Keratinocyte (primary cell): ENCODE results near the gene EME2. TPM values are rescaled to one million over a fixed set of nuclear protein-coding genes. Genes with fewer than 3 reads are reported as not detected.

Experiments
- DNase-seq: peaks from one replicate; pipeline ENCODE4 v3.0.0-alpha.2; 2011; ENCODE audit warnings: low read depth, missing footprints, low spot score
- FAIRE-seq: peaks from 2 replicates; lab custom pipeline; 2011; peaks lifted over from hg19 to GRCh38; lab: Jason Lieb, UNC
- H2AFZ ChIP-seq: 2 replicates; pipeline ENCODE4 v1.6.0; 2012; ENCODE audit warnings: low read length, control low read depth, inconsistent platforms; ENCODE audit not compliant: control insufficient read depth
- H3K27ac ChIP-seq: 2 replicates; pipeline ENCODE4 v1.5.1; 2011; ENCODE audit warnings: low read length; ENCODE audit not compliant: control insufficient read depth, insufficient read depth
- H3K27me3 ChIP-seq: 3 replicates; pipeline ENCODE4 v1.6.0; 2011; ENCODE audit warnings: low read length; ENCODE audit not compliant: control insufficient read depth, insufficient read depth; ENCODE audit errors: extremely low read depth
- H3K36me3 ChIP-seq, 2 experiments: 2 replicates in 1 of 2; 3 replicates in 1 of 2; pipeline ENCODE4 v1.5.1; 2011; ENCODE audit warnings: low read length in 2 of 2, mild to moderate bottlenecking in 1 of 2; ENCODE audit not compliant: control insufficient read depth in 2 of 2, insufficient read depth in 2 of 2; ENCODE audit errors: extremely low read depth in 1 of 2
- H3K4me1 ChIP-seq: 3 replicates; pipeline ENCODE4 v1.5.1; 2011; ENCODE audit warnings: low read length; ENCODE audit not compliant: control insufficient read depth, insufficient read depth; ENCODE audit errors: extremely low read depth
- H3K4me2 ChIP-seq: 3 replicates; pipeline ENCODE4 v1.6.0; 2011; ENCODE audit warnings: low read depth, low read length; ENCODE audit not compliant: control insufficient read depth, insufficient read depth; ENCODE audit errors: extremely low read depth
- H3K4me3 ChIP-seq, 3 experiments: fragments of 200-600 bp in 1 of 3; sonication (generic) in 1 of 3; 2 replicates in 2 of 3; 3 replicates in 1 of 3; pipeline ENCODE4 v1.5.1; 2011 to 2016; ENCODE audit warnings: low read length in 3 of 3, mild to moderate bottlenecking in 3 of 3, control low read depth in 2 of 3, inconsistent platforms in 1 of 3, low read depth in 1 of 3, mixed read lengths in 1 of 3, mixed run types in 1 of 3, moderate library complexity in 1 of 3; ENCODE audit not compliant: control insufficient read depth in 2 of 3, insufficient read depth in 2 of 3; ENCODE audit errors: extremely low read depth in 1 of 3
- H3K79me2 ChIP-seq: 2 replicates; pipeline ENCODE4 v1.6.0; 2012; ENCODE audit warnings: low read length; ENCODE audit not compliant: control insufficient read depth, insufficient read depth
- H3K9ac ChIP-seq: 3 replicates; pipeline ENCODE4 v1.6.0; 2011; ENCODE audit warnings: low read length; ENCODE audit not compliant: control insufficient read depth, insufficient read depth; ENCODE audit errors: extremely low read depth
- H3K9me1 ChIP-seq: 3 replicates; pipeline ENCODE4 v1.6.0; 2011; ENCODE audit warnings: low read length; ENCODE audit not compliant: control insufficient read depth, insufficient read depth; ENCODE audit errors: extremely low read depth
- H3K9me3 ChIP-seq: 2 replicates; pipeline ENCODE4 v1.5.1; 2012; ENCODE audit warnings: low read depth, low read length; ENCODE audit not compliant: control insufficient read depth
- H4K20me1 ChIP-seq: 3 replicates; pipeline ENCODE4 v1.6.0; 2011; ENCODE audit warnings: low read length; ENCODE audit not compliant: control insufficient read depth, insufficient read depth; ENCODE audit errors: extremely low read depth
- CTCF ChIP-seq, 3 experiments: IDR thresholded peaks in 1 of 3; conservative IDR thresholded peaks in 1 of 3; optimal IDR thresholded peaks in 1 of 3; 2 replicates in 2 of 3; 3 replicates in 1 of 3; pipeline versions ENCODE3 to v1.5.1; 2011; ENCODE audit warnings: low read length in 3 of 3, mild to moderate bottlenecking in 3 of 3, moderate library complexity in 2 of 3, control low read depth in 1 of 3, inconsistent platforms in 1 of 3; ENCODE audit not compliant: insufficient read depth in 2 of 3; ENCODE audit errors: extremely low read depth in 1 of 3
- EZH2 ChIP-seq: IDR thresholded peaks from one replicate; pipeline ENCODE4 v1.6.1; 2012; ENCODE audit warnings: inconsistent platforms, mild to moderate bottlenecking, low read length, moderate library complexity
- dilution Hi-C: fragments of 300-500 bp; cut with MboI; formaldehyde crosslinking; loops from one replicate; pipeline ENCODE4 v1.7.0; 2020; ENCODE audit warnings: low sequenced_read_pairs; ENCODE audit not compliant: extremely low pct_ligation_motif_present
- polyA plus RNA-seq, 5 experiments: library from polyadenylated mRNA; depleted of rRNA in 3 of 5; stranded (reverse) in 3 of 5; stranded (forward) in 1 of 5; unstranded in 1 of 5; fragments of >200 nt; gene quantifications; 1 replicate in 1 of 5; 2 replicates in 3 of 5; 3 replicates in 1 of 5; pipeline versions ENCODE4 v1.2.1 to v1.2.3, GENCODE V29; 2011 to 2012; ENCODE audit warnings: missing spikeins in 2 of 5, low read depth in 1 of 5, low replicate concordance in 1 of 5

EME2 gene
- polyA plus RNA-seq, 1 donor (not counting 4 experiments of a cell fraction or from before 2014, with no cell fraction given): 6.3 TPM

DNA sequence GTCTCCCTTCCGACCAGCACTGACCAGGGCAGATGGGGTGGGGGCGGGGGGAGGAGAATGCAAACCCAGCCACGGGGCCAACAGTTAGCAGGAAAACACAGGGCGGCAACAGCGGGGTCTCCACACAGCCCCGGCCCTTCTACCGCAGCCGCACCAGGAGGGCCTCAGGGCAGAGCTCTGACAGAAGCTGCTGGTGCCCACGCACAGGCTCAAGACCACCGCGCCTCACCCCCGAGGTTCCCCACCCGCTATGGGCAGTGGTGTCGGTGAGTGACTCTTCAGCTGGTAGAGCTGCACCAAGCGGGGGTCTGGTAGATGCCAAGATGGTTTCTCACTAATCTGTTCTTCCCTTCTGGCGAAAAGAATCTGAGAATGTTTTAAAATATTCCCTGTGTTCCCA is 37.9 kb downstream of the EME2 start:
- Histone ChIP-seq H3K27ac (no peak overlapping the region), H3K27me3 (no peaks in the 10 kb centered on the region), H3K4me3 (no peak overlapping the region), H4K20me1 (no peaks in the 10 kb centered on the region), H3K4me2 (no peak overlapping the region), H3K9me1 (no peaks in the 10 kb centered on the region), H3K9me3 (no peaks in the 10 kb centered on the region), H3K4me1 (no peaks in the 10 kb centered on the region), H3K9ac (no peak overlapping the region), H3K79me2 (no peaks in the 10 kb centered on the region), H2AFZ (no peak overlapping the region), H3K36me3 (peaks cover 0 to 5% of the 10 kb centered on the region in 2 experiments)
- no peak for TF ChIP-seq CTCF (optimal IDR thresholded peaks at IDR 0.05 in 1 of 3, IDR thresholded peaks at IDR 0.05 in 1 of 3, conservative IDR thresholded peaks at IDR 0.05 in 1 of 3; ENCODE audit: extremely low read depth in 1 of 3, insufficient read depth in 2 of 3, low read length in 3 of 3)
- no peak for TF ChIP-seq EZH2
- DNase-seq (no peak), FAIRE-seq (no peak)
- dilution Hi-C loops: no loop called here

GRCh38 chr16:1812732-1813163 is 40.1 kb downstream of the EME2 start:
- no peak overlapping the region for H2AFZ ChIP-seq
- no peak overlapping the region for H3K4me3 ChIP-seq
- dilution Hi-C loops: no loop called here
- H3K4me1 ChIP-seq: no peaks in the 10 kb centered on the region
- DNase-seq: no peak
- no peaks in the 10 kb centered on the region for H3K9me1 ChIP-seq
- no peaks in the 10 kb centered on the region for H3K27me3 ChIP-seq
- no peaks in the 10 kb centered on the region for H4K20me1 ChIP-seq
- no peaks in the 10 kb centered on the region for H3K79me2 ChIP-seq
- H3K9ac ChIP-seq: no peak overlapping the region
- no peak for FAIRE-seq
- H3K4me2 ChIP-seq: no peak overlapping the region
- TF ChIP-seq CTCF (optimal IDR thresholded peaks at IDR 0.05 in 1 of 3, IDR thresholded peaks at IDR 0.05 in 1 of 3, conservative IDR thresholded peaks at IDR 0.05 in 1 of 3; ENCODE audit: extremely low read depth in 1 of 3, insufficient read depth in 2 of 3, low read length in 3 of 3): peak; percentile 61 to 80 (median 73)
- TF ChIP-seq EZH2: no peak
- H3K27ac ChIP-seq: no peak overlapping the region
- no peaks in the 10 kb centered on the region for H3K9me3 ChIP-seq
- H3K36me3 ChIP-seq: peaks cover 0 to 13% of the 10 kb centered on the region in 2 experiments
